ENCODE data around the gene ZNHIT1. TPM values are rescaled to one million over a fixed set of nuclear protein-coding genes. Genes with fewer than 3 reads are reported as not detected.
"Not testable (repeated sequence)": the region's sequence is repeated elsewhere in the genome, so short reads cannot be mapped to it uniquely, and the experiment has no call there.

ZNHIT1 gene
- total RNA-seq, 1 donor from 2014 or later: 37.6 TPM

GRCh38 chr7:101200862-101201599 is 16.9 kb upstream of the ZNHIT1 start, which contains the start of gene MOGAT3:
Gene MOGAT3 (minus strand): TSS chr7:101201036. CDS start chr7:101200854, 182 bp downstream.
- CTCF ChIA-PET: interaction anchor here (2.0 kb wide), 1 partner anchor 8 kb away, joined by 5 read pairs; no protein-coding TSS in a partner anchor
- Mint-ChIP-seq H3K4me3 (peak within 1 kb of the TSS; percentile 38), H3K27ac (no peak within 1 kb of the TSS), H3K27me3 (peaks cover 21% of the 10 kb centered on the region), H3K36me3 (ENCODE audit: low read depth) (peaks cover 3% of the 10 kb centered on the region), H3K9me3 (no peaks in the 10 kb centered on the region), H3K4me1 (peaks cover 22% of the 10 kb centered on the region)
- no peak for TF ChIP-seq CTCF (IDR thresholded peaks at IDR 0.05)
- intact Hi-C loops (cut with micrococcal nuclease): no loop called here
- no peak for DNase-seq
- POLR2A ChIA-PET: no interaction called here
- no peak for ATAC-seq (ENCODE audit: low read depth)

- TF ChIP-seq CTCF (IDR thresholded peaks at IDR 0.05): no peak
- DNase-seq (peak; percentile 22), ATAC-seq (ENCODE audit: low read depth) (peak; percentile 74)
- peaks cover 22% of the 10 kb centered on the region for H3K4me1 Mint-ChIP-seq
- H3K9me3 Mint-ChIP-seq: no peaks in the 10 kb centered on the region
- H3K36me3 Mint-ChIP-seq (ENCODE audit: low read depth): peaks cover 6% of the 10 kb centered on the region
- intact Hi-C loops (cut with micrococcal nuclease): no loop called here
- CTCF ChIA-PET: interaction anchor here (1.2 to 2.0 kb wide), 2 partner anchors 9 to 81 kb away, joined by 3 to 5 read pairs; no protein-coding TSS in a partner anchor
- H3K27me3 Mint-ChIP-seq: peaks cover 21% of the 10 kb centered on the region
- H3K27ac Mint-ChIP-seq: no peak overlapping the region
- peak overlapping the region; percentile 38 for H3K4me3 Mint-ChIP-seq
- POLR2A ChIA-PET: interaction anchor here (0.7 kb wide), 1 partner anchor 15 kb away, joined by 4 read pairs; the partner anchor contains the start of gene PLOD3
Measured at GRCh38 chr7:101201695-101202602, 16.0 kb upstream of the ZNHIT1 start.

- no peak for ATAC-seq (ENCODE audit: low read depth)
- no peak for TF ChIP-seq CTCF (IDR thresholded peaks at IDR 0.05)
- no peak overlapping the region for H3K27ac Mint-ChIP-seq
- H3K4me3 Mint-ChIP-seq: no peak overlapping the region
- peaks cover 22% of the 10 kb centered on the region for H3K4me1 Mint-ChIP-seq
- peaks cover 6% of the 10 kb centered on the region for H3K36me3 Mint-ChIP-seq (ENCODE audit: low read depth)
- CTCF ChIA-PET: interaction anchor here (1.0 to 2.0 kb wide), 3 partner anchors 10 to 80 kb away, joined by 3 to 5 read pairs (median 3); no protein-coding TSS in a partner anchor
- no peak for DNase-seq
- POLR2A ChIA-PET: no interaction called here
- intact Hi-C loops (cut with micrococcal nuclease): no loop called here
- peaks cover 21% of the 10 kb centered on the region for H3K27me3 Mint-ChIP-seq
- H3K9me3 Mint-ChIP-seq: no peaks in the 10 kb centered on the region
Measured at GRCh38 chr7:101202603-101202918, 15.4 kb upstream of the ZNHIT1 start.

- ChIA-PET CTCF (interaction anchor here (0.9 kb wide), 1 partner anchor 60 kb away, joined by 3 read pairs; no protein-coding TSS in a partner anchor), POLR2A (interaction anchor here (0.6 kb wide), 1 partner anchor 29 kb away, joined by 3 read pairs; no protein-coding TSS in a partner anchor)
- H3K27me3 Mint-ChIP-seq: peaks cover 17% of the 10 kb centered on the region
- H3K27ac Mint-ChIP-seq; intact Hi-C loops (cut with micrococcal nuclease); H3K9me3 Mint-ChIP-seq; DNase-seq; ATAC-seq (ENCODE audit: low read depth); H3K4me3 Mint-ChIP-seq: not testable (repeated sequence)
- peaks cover 15% of the 10 kb centered on the region for H3K36me3 Mint-ChIP-seq (ENCODE audit: low read depth)
- peaks cover 22% of the 10 kb centered on the region for H3K4me1 Mint-ChIP-seq
Measured at GRCh38 chr7:101203740-101204738, 13.9 kb upstream of the ZNHIT1 start.
